Muscle layer of duodenum (tissue), 2 donors: ENCODE results near the gene SIX3.

Experiments
- H3K27ac ChIP-seq: one replicate; pipeline ENCODE4 v1.7.0; 2013; ENCODE audit warnings: mild to moderate bottlenecking, low read length
- H3K27me3 ChIP-seq: one replicate; pipeline ENCODE4 v1.7.0; 2013; ENCODE audit warnings: low read depth, mild to moderate bottlenecking, control low read depth, low read length
- H3K36me3 ChIP-seq, 2 donors: one replicate each; pipeline ENCODE4 v1.7.0; 2013; ENCODE audit warnings: low read length in 2 of 2, control low read depth in 1 of 2, mild to moderate bottlenecking in 1 of 2; ENCODE audit not compliant: insufficient read depth in 2 of 2, control insufficient read depth in 1 of 2
- H3K4me1 ChIP-seq, 2 donors: one replicate each; pipeline ENCODE4 v1.7.0; 2013; ENCODE audit warnings: low read length in 2 of 2, mild to moderate bottlenecking in 2 of 2, control low read depth in 1 of 2, moderate library complexity in 1 of 2; ENCODE audit not compliant: insufficient read depth in 2 of 2, control insufficient read depth in 1 of 2
- H3K4me3 ChIP-seq, 2 donors: one replicate each; pipeline ENCODE4 v1.7.0; 2013; ENCODE audit warnings: low read length in 2 of 2, low read depth in 1 of 2, mild to moderate bottlenecking in 1 of 2
- H3K9me3 ChIP-seq, 2 donors: one replicate each; pipeline ENCODE4 v1.7.0; 2013; ENCODE audit warnings: low read length in 2 of 2, control low read depth in 1 of 2, mild to moderate bottlenecking in 1 of 2; ENCODE audit not compliant: control insufficient read depth in 1 of 2
- donor health status: healthy.

Gene SIX3

DNA sequence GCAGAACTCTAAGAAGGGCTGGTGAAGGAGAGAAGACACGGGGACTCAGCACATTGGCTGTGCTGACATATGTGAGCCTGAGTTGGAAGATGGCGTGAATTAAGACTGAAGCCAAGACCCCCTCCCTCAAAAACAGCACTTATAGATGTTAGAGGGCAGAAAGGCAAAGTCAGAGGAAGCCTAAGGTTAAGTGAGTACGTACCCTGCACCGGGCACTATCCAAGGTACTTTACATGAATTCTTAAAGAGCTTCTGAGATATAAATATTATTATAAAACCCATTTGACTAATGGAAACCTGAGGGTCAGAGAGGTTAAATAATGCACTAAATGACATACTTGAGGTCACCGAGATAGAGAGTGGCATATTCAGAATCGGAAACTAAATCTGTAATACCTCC lies 25.6 kb downstream of the SIX3 start:
- H3K9me3 ChIP-seq = no peaks in the 10 kb centered on the region
- H3K4me1 ChIP-seq = no peaks in the 10 kb centered on the region
- H3K4me3 ChIP-seq = no peak overlapping the region
- no peaks in the 10 kb centered on the region for H3K36me3 ChIP-seq
- no peak overlapping the region for H3K27ac ChIP-seq
- H3K27me3 ChIP-seq = peaks cover 11% of the 10 kb centered on the region

DNA sequence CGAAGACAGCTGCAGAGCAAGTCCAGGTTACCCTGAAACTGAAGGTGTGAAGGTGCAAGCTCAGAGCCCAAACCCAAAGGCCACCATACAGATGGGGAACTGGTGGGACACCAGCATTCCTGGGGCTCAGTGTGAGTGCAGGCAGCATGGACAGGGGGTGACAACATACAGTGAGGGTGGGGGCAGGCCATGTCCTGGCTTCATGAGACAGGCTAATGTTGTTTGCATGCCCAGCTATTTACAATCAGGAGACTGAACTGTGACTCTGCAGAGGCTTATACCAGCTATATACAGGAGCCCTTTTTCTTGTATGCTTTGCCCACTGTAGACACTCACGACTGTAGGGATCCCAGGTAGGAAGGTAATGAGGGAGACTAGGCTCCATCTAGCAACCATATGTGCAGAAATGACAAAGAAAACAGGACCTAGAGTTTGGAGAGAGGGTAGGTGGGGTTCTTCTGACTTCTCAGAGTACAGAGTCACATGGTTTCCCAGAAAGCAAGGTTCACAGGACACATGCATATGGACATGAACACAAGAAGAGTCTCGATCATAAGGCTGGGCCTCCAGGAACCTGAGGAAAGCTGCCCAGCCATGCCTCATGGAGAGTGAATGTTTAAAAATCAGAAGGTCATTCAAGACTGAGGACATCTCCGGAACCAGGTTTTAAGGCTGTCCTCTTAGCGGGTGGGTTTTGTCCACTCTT lies 26.4 kb downstream of the SIX3 start:
- Histone ChIP-seq H3K36me3 (no peaks in the 10 kb centered on the region), H3K27me3 (peaks cover 11% of the 10 kb centered on the region), H3K4me3 (no peak overlapping the region), H3K4me1 (peaks cover 0 to under 1% of the 10 kb centered on the region in 2 donors), H3K27ac (no peak overlapping the region), H3K9me3 (no peaks in the 10 kb centered on the region)

DNA sequence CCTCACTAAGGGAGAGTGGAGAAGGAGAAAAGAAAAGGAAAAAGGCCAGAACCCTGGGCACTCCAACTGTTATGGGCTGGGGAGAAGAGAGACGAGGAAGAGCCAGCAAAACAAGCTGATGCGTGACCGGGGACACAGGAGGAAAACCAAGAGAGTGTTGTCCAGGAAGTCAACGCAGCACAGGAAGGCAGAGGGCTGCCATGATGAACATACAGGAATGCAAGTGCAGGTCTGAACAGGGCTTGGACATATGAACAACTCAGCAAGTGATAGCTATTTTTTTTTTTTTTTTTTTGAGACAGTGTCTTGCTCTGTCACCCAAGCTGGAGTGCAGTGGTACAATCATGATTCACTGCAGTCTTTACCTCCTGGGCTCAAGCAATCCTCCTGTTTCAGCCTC lies 28.4 kb downstream of the SIX3 start:
- H3K27me3 ChIP-seq = peaks cover 12% of the 10 kb centered on the region
- no peaks in the 10 kb centered on the region for H3K36me3 ChIP-seq
- no peaks in the 10 kb centered on the region for H3K9me3 ChIP-seq
- H3K4me1 ChIP-seq = peaks cover 0 to 7% of the 10 kb centered on the region in 2 donors
- H3K27ac ChIP-seq = no peak overlapping the region
- H3K4me3 ChIP-seq = no peak overlapping the region

DNA sequence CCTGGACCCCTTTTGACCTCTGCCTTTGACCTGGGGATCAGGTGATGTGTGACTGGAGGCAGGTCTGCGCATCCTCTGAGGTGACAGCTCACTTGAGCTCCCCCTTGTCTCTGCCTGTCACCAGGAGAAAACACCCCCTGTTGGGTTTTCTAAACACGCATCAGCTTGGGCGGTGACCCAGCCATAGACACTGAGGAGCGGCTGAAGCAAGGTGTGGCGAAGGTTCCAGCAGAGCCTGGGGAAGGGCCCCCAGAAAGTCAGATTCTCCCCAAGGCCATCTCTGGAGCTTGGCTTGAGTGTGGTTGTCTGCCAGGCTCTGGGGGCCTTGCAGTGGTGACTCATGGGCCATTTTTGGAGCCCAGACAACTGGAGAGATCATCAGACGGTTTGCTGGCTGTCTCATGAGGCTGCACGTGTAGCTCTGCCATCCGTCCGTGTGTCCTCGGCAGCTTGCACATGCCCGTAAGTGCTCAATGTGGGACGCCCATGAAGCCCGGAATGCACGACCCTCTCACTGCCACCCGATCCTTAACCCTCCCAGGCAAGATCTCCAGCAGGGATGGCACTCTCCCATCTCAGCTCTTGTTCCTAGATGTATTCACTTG lies 29.4 kb downstream of the SIX3 start:
- Histone ChIP-seq H3K4me3 (no peak overlapping the region), H3K27me3 (peaks cover 5% of the 10 kb centered on the region), H3K36me3 (no peaks in the 10 kb centered on the region), H3K9me3 (no peaks in the 10 kb centered on the region), H3K4me1 (peaks cover 0 to 7% of the 10 kb centered on the region in 2 donors), H3K27ac (no peak overlapping the region)

DNA sequence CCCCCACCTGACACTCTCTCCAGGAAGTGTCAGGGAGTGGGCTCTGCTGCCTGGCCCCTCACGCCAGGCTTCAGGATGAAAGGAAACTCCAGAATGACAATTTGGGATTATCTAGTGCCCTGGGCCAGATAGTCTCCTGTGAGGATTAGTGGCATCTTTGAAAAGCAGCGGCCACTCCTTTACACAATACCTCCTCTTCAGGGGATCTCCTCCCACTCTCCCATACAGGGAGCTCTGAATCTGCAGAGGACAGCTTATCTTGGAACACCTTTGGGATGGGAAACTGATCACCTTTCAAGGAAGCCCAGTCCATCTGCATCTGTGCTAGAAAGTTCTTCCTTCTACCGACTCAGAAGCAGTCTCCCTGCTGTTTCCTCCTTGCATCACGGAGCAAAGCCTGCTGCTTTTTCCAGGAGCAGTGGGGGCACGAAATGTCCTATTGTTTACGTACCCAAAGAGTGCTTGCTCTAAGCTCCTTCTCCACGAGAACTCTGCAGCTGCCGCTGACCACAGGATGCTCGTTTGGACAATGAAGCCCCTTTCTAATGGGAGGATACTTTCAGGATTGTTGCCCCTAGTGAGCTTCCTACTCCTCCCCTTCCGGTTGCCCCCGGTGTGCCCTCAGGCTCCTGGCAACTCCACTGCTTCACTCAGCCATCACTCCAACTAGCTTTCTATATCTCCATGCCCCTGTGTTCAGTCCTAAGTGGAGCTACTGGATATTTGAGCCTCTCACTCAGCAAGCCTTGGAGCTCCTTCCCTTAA lies 31.5 kb downstream of the SIX3 start:
- Histone ChIP-seq H3K4me3 (no peak overlapping the region), H3K27me3 (peaks cover 5% of the 10 kb centered on the region), H3K27ac (no peak overlapping the region), H3K9me3 (no peaks in the 10 kb centered on the region), H3K36me3 (no peaks in the 10 kb centered on the region), H3K4me1 (peaks cover 0 to 7% of the 10 kb centered on the region in 2 donors)

DNA sequence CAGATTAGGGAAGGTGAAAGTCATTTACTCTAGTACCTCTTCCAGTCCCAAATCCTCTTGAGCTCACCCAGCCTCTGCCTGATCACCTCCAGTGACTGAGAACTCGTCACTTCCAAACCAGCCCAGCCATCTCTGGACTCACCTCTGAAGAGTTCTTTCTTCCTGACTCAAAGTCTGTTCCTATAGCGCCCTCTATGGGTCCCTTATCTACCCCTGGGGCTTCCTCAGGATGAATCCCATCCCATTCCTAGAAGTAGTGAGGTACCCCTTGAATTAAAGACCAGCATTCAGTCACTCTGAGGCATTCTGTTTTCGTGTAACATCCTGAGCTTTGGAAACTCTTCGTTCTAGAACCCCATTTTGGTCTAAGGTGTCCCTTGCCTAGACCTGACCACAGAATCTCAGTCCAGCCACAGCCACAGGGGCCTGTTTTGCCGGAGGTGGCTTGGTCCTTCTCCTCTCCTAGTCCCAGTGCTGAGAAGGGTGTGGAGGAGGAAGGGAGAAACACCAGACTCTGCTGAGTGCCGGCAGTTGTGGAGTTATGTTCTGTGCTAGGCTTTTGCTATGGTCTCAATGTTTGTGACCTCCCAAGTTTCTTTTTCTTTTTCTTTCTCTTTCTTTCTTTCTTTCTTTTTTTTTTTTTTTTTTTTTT lies 32.7 kb downstream of the SIX3 start:
- peaks cover 0 to 7% of the 10 kb centered on the region in 2 donors for H3K4me1 ChIP-seq
- no peak overlapping the region for H3K4me3 ChIP-seq
- H3K36me3 ChIP-seq = no peaks in the 10 kb centered on the region
- H3K27ac ChIP-seq = no peak overlapping the region
- H3K27me3 ChIP-seq = peaks cover 5% of the 10 kb centered on the region
- no peaks in the 10 kb centered on the region for H3K9me3 ChIP-seq

DNA sequence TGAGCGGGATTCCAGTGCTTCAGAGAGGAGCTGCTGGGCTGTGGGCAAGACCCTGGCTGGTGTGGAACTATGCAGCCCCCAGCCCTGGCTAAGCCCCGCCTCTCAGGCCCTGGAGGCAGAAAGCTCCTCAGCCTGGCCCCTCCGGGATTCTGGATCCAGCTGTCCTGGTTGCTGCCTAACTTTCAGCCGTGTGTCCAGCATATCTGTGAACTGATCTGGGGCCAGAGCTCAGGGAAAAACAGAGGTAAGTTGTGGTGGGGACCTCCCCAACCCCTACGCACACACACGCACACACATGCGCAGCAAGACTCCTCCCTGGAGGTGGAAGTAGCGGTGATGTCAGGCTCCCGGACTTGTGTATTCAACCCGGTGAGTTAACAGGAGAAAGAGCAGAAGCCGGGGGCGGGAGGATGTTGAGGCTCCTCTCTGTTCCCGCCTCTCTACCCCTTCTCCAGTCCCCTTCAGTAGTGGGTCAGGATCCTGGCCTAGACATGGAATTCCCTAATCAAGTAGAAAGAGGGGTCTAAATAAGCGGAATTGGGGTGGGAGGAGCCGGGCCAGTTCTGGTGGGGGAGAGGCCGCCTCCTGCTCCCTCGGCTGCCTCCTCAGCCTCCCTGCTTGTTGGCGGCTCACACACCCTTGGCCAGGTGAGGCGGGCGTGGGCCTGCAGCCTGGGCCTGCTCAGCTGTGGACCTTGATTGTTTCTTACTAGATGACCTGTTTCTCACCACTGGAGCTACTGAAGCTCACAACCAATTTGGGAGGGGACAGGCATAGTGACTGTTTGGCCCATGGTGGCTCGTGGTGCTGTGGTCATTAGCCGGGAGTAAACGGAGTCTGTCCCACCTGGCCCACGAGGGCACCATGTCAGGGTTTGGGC lies 34.3 kb downstream of the SIX3 start:
- Histone ChIP-seq H3K36me3 (no peaks in the 10 kb centered on the region), H3K9me3 (no peaks in the 10 kb centered on the region), H3K4me1 (peaks cover 0 to 7% of the 10 kb centered on the region in 2 donors), H3K4me3 (no peak overlapping the region), H3K27me3 (peaks cover 5% of the 10 kb centered on the region), H3K27ac (no peak overlapping the region)

DNA sequence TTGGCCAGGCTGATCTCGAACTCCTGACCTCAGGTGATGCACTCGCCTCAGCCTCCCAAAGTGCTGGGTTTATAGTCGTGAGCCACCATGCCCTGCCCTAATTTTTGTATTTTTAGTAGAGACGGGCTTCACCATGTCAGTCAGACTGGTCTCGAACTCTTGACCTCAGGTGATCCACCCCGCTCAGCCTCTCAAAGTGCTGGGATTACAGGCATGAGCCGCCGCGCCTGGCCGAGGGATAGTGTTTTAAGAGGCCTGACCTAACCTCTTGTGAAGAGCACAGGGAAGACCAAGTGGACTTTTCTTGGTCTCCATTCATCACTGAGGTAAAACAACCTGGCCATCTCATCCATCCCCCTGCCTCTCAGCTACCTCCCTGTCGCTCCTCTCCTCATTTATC lies 38.1 kb downstream of the SIX3 start:
- Histone ChIP-seq H3K9me3 (no peaks in the 10 kb centered on the region), H3K4me3 (no peak overlapping the region), H3K4me1 (no peaks in the 10 kb centered on the region), H3K27ac (no peak overlapping the region), H3K36me3 (no peaks in the 10 kb centered on the region), H3K27me3 (no peaks in the 10 kb centered on the region)

DNA sequence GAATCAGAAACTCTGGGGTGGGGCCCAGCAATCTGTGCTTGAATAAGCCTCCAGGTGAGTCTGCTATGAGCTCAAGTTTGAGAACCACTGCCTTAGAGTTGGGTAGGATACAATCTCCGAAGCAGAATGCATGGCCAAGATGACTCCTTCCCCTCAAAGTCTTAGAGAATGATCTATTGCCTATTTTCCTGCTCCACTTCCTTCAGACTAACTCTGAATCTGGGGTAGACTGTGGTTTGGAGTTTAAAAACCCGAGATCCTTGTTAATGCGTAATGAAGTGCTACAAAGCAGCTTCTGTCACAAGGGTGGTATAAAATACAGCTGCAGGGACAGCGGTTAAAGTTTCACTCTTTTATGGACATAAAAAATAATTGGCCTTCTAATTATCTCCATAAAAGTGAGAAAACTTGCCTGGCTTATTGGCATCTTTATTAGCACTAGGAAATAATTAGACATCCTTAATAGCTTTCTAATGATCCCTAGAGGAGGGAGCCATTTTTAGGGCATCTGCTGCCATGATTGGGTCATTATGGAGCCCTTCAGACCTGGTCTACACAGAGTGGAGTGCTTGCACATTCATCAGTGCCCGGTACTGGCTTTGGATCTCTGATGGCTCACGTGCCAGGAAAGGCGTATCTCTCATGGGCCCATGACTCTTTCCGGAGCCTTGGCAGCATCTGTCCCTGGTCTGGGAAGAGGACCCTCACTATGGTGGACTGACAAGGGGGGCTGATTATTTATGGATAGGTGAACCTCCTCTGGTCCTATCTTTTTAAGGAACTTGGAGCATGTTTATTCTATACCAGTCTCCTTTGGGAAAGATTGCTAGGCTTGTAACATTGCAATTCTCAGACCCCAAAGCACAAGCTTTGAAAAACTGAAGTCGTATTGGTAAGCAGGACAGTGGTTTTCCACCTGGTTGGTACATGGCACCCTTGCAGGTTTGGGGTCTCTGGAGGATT lies 39.5 kb downstream of the SIX3 start:
- H3K36me3 ChIP-seq = no peaks in the 10 kb centered on the region
- H3K27ac ChIP-seq = no peak overlapping the region
- H3K4me3 ChIP-seq = no peak overlapping the region
- H3K4me1 ChIP-seq = no peaks in the 10 kb centered on the region
- H3K9me3 ChIP-seq = no peaks in the 10 kb centered on the region
- no peaks in the 10 kb centered on the region for H3K27me3 ChIP-seq

DNA sequence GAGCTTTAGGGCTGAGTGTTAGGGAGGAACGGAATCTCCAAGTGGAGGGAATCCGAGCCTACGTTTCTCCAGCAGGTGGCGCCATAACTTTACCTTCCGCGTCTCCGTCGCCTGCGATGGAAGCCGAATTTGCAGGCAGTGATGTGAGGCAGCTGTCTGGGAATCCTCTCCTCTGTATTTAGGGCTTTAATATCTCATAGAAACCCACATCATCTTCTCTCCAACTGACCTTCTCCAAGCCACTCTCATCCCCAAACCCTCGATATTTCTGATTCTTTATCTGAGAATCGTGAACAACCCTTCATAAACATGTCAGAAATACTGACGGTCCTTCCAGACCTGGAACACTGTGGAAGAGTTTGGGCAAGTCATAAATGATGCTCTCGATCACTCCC lies 40.2 kb downstream of the SIX3 start:
- H3K36me3 ChIP-seq = no peaks in the 10 kb centered on the region
- no peaks in the 10 kb centered on the region for H3K9me3 ChIP-seq
- H3K4me3 ChIP-seq = no peak overlapping the region
- no peaks in the 10 kb centered on the region for H3K4me1 ChIP-seq
- no peaks in the 10 kb centered on the region for H3K27me3 ChIP-seq
- H3K27ac ChIP-seq = no peak overlapping the region
